GM12878 (cell line): ENCODE data around the gene PLIN3. TPM values are rescaled to one million over a fixed set of nuclear protein-coding genes. Genes with fewer than 3 reads are reported as not detected.
A peak's percentile ranks its signal among the peaks of the same experiment; 100 is the strongest.

Experiments used
- CBX5 ChIP-seq: sonication (generic); IDR thresholded peaks from 2 replicates; pipeline ENCODE4 v1.6.1; 2016; ENCODE audit warnings: low read depth, moderate library complexity, mild to moderate bottlenecking, inconsistent platforms
- CEBPB ChIP-seq, 2 experiments: fragments of 150-350 bp in 1 of 2; IDR thresholded peaks; 2 replicates each; pipeline ENCODE4 v1.6.1; 2012 to 2014; ENCODE audit warnings: low read depth in 2 of 2, low read length in 2 of 2, borderline replicate concordance in 1 of 2, inconsistent platforms in 1 of 2
- CHD4 ChIP-seq: fragments of 200-600 bp; sonication (generic); IDR thresholded peaks from 2 replicates; pipeline ENCODE4 v1.6.1; 2016; ENCODE audit warnings: mild to moderate bottlenecking
- DPF2 ChIP-seq: fragments of 450-650 bp; IDR thresholded peaks from 2 replicates; pipeline ENCODE4 v1.6.1; 2017; ENCODE audit warnings: mild to moderate bottlenecking
- GABPA ChIP-seq: IDR thresholded peaks from 2 replicates; pipeline ENCODE4 v1.6.1; 2014; ENCODE audit warnings: antibody characterized with exemption, low read depth, mild to moderate bottlenecking, inconsistent platforms
- HDGF ChIP-seq: fragments of 450-650 bp; IDR thresholded peaks from 2 replicates; pipeline ENCODE4 v1.6.1; 2016; ENCODE audit warnings: antibody characterized with exemption
- JUND ChIP-seq: IDR thresholded peaks from 2 replicates; pipeline ENCODE4 v1.6.1; 2012; ENCODE audit warnings: low read depth, mild to moderate bottlenecking, low read length, improper control_type of control experiment, moderate library complexity
- NFIC ChIP-seq: IDR thresholded peaks from 2 replicates; pipeline ENCODE4 v1.6.1; 2012; ENCODE audit warnings: low read depth, mild to moderate bottlenecking, inconsistent platforms, low read length, moderate library complexity
- PAX8 ChIP-seq: fragments of 450-650 bp; IDR thresholded peaks from 2 replicates; pipeline ENCODE4 v1.6.1; 2017; ENCODE audit warnings: mild to moderate bottlenecking, moderate library complexity
- POLR2AphosphoS2 ChIP-seq: IDR thresholded peaks from 2 replicates; pipeline ENCODE4 v1.6.1; 2011; ENCODE audit warnings: low read depth, mild to moderate bottlenecking, low read length, improper control_type of control experiment, moderate library complexity
- RBBP5 ChIP-seq: fragments of 200-600 bp; sonication (generic); conservative IDR thresholded peaks from 2 replicates; pipeline ENCODE4 v1.6.1; 2016
- RCOR1 ChIP-seq: conservative IDR thresholded peaks from 2 replicates; pipeline ENCODE4 v1.6.1; 2012; ENCODE audit warnings: low read depth, low read length, improper control_type of control experiment
- SMAD1 ChIP-seq: fragments of 450-650 bp; IDR thresholded peaks from 2 replicates; pipeline ENCODE4 v1.6.1; 2018; ENCODE audit warnings: mild to moderate bottlenecking, low read depth; ENCODE audit not compliant: partially characterized antibody
- YY1 ChIP-seq: IDR thresholded peaks from 2 replicates; pipeline ENCODE4 v1.6.1; 2011; ENCODE audit warnings: low read depth, mild to moderate bottlenecking, low read length
- ZNF622 ChIP-seq: fragments of 450-650 bp; IDR thresholded peaks from 2 replicates; pipeline ENCODE4 v1.6.1; 2017; ENCODE audit warnings: mild to moderate bottlenecking, inconsistent platforms
- ZZZ3 ChIP-seq: IDR thresholded peaks from 2 replicates; pipeline ENCODE4 v1.6.1; 2011; ENCODE audit warnings: low read depth; ENCODE audit not compliant: control insufficient read depth, insufficient read length
- polyA plus RNA-seq, 11 experiments: library from polyadenylated mRNA; depleted of rRNA in 4 of 11; unstranded in 6 of 11; stranded (reverse) in 5 of 11; fragments of >200 nt; fragmentation: Nextera tagmentation in 4 of 11; fragmentation: Illumina TruSeq in 1 of 11; extraction: Ambion mirVana in 4 of 11; extraction: Trizol in 1 of 11; gene quantifications; 1 replicate in 1 of 11; 2 replicates in 10 of 11; pipeline versions ENCODE4 v1.2.1 to v1.2.3, GENCODE V29; 2011 to 2016; ENCODE audit warnings: inconsistent platforms in 2 of 11, missing spikeins in 2 of 11, low read depth in 1 of 11
- total RNA-seq, 4 experiments: library from RNA; depleted of rRNA in 3 of 4; stranded (reverse); fragments of >200 nt in 3 of 4; fragmentation: Illumina TruSeq in 1 of 4; extraction: Trizol in 1 of 4; gene quantifications; 2 replicates each; pipeline versions ENCODE4 v1.2.1 to v1.2.3, GENCODE V29; 2013 to 2021
- TF ChIP-seq, protein P1 (sequence below): fragments of 450-650 bp; IDR thresholded peaks from 2 replicates; pipeline ENCODE4 v1.6.1; 2018; ENCODE audit warnings: mild to moderate bottlenecking, low read depth, moderate library complexity; ENCODE audit not compliant: partially characterized antibody
- TF ChIP-seq, protein P2 (sequence below): IDR thresholded peaks from 2 replicates; pipeline ENCODE4 v1.6.1; 2011; ENCODE audit warnings: mild to moderate bottlenecking, low read depth, low read length, moderate library complexity; ENCODE audit not compliant: insufficient replicate concordance
- TF ChIP-seq, protein P3 (sequence below): IDR thresholded peaks from 2 replicates; pipeline ENCODE4 v1.6.1; 2011; ENCODE audit warnings: borderline replicate concordance, low read depth, mild to moderate bottlenecking, moderate library complexity, mixed read lengths, low read length; ENCODE audit not compliant: insufficient read depth; ENCODE audit errors: extremely low read length
- TF ChIP-seq, protein P4 (sequence below): fragments of 450-650 bp; conservative IDR thresholded peaks from 2 replicates; pipeline ENCODE4 v1.6.1; 2017; ENCODE audit warnings: mild to moderate bottlenecking, moderate library complexity
- TF ChIP-seq, protein P5 (sequence below), 3 experiments: IDR thresholded peaks in 2 of 3; conservative IDR thresholded peaks in 1 of 3; 2 replicates each; pipeline ENCODE4 v1.5.1; 2011; ENCODE audit warnings: low read depth in 3 of 3, low read length in 3 of 3, mild to moderate bottlenecking in 3 of 3, control low read depth in 2 of 3, moderate library complexity in 2 of 3, inconsistent platforms in 1 of 3, mixed read lengths in 1 of 3; ENCODE audit not compliant: control insufficient read depth in 2 of 3, insufficient read depth in 1 of 3; ENCODE audit errors: extremely low read depth in 1 of 3

PLIN3 gene
- total and polyA plus RNA-seq, 10 of the 15 experiments (the other 5 are each of a cell fraction or from before 2014, with no cell fraction given), result 7.7 to 71.4 (median 66.8) TPM

DNA sequence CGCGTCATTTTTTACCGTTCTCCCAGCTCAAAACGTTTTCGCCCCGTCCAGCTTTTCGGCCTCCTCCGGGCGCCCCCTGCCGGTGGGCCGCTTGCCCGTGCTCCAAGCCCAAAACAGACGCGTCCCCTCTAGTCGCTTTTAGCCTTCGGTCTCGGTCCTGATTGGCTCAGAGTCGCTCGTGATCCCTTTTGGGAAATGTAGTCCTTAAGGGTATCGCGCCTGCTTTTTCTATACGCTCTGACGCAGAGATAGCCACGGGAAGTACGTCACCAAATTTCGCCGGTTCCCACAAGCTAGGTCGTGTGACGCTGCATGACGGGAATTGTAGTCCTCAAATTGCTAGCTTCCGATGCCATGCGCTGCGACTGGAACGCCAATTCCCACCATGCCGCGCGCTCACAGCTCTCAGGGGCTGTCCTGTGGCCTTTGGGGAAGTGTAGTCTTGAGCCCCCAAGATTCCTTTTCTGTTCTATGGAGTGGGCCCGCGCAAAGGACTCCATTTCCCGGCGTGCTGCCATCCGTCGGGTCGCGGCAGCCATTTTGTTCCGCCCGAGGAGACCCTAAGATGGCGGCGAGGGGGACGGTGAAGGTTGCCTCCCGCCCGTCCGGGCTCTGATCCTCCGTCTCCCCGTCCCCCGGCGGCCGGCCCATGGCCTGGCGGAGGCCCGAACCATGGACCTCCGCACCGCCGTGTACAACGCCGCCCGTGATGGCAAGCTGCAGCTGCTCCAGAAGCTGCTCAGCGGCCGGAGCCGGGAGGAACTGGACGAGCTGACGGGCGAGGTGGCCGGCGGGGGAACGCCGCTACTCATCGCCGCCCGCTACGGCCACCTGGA, 76.1 kb downstream of the PLIN3 start, which contains the start of gene FEM1A (continued):
- TF ChIP-seq, protein P1, sequence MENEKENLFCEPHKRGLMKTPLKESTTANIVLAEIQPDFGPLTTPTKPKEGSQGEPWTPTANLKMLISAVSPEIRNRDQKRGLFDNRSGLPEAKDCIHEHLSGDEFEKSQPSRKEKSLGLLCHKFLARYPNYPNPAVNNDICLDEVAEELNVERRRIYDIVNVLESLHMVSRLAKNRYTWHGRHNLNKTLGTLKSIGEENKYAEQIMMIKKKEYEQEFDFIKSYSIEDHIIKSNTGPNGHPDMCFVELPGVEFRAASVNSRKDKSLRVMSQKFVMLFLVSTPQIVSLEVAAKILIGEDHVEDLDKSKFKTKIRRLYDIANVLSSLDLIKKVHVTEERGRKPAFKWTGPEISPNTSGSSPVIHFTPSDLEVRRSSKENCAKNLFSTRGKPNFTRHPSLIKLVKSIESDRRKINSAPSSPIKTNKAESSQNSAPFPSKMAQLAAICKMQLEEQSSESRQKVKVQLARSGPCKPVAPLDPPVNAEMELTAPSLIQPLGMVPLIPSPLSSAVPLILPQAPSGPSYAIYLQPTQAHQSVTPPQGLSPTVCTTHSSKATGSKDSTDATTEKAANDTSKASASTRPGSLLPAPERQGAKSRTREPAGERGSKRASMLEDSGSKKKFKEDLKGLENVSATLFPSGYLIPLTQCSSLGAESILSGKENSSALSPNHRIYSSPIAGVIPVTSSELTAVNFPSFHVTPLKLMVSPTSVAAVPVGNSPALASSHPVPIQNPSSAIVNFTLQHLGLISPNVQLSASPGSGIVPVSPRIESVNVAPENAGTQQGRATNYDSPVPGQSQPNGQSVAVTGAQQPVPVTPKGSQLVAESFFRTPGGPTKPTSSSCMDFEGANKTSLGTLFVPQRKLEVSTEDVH, result peak; percentile 88
- TF ChIP-seq JUND, result no peak
- TF ChIP-seq SMAD1, result no peak
- TF ChIP-seq DPF2, result peak; percentile 56; the same call in 1 of the 2 replicates
- TF ChIP-seq RCOR1, result no peak
- no peak for TF ChIP-seq POLR2AphosphoS2
- TF ChIP-seq, protein P2, sequence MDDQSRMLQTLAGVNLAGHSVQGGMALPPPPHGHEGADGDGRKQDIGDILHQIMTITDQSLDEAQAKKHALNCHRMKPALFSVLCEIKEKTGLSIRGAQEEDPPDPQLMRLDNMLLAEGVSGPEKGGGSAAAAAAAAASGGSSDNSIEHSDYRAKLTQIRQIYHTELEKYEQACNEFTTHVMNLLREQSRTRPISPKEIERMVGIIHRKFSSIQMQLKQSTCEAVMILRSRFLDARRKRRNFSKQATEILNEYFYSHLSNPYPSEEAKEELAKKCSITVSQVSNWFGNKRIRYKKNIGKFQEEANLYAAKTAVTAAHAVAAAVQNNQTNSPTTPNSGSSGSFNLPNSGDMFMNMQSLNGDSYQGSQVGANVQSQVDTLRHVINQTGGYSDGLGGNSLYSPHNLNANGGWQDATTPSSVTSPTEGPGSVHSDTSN, result no peak
- TF ChIP-seq RBBP5, result no peak
- TF ChIP-seq, protein P3, sequence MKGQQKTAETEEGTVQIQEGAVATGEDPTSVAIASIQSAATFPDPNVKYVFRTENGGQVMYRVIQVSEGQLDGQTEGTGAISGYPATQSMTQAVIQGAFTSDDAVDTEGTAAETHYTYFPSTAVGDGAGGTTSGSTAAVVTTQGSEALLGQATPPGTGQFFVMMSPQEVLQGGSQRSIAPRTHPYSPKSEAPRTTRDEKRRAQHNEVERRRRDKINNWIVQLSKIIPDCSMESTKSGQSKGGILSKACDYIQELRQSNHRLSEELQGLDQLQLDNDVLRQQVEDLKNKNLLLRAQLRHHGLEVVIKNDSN, result peak; percentile 68
- TF ChIP-seq ZNF622, result no peak
- TF ChIP-seq CHD4, result no peak
- no peak for TF ChIP-seq NFIC
- peak; percentile 95 for TF ChIP-seq GABPA
- peak; percentile 100 for TF ChIP-seq YY1
- no peak for TF ChIP-seq PAX8
- TF ChIP-seq, protein P4, sequence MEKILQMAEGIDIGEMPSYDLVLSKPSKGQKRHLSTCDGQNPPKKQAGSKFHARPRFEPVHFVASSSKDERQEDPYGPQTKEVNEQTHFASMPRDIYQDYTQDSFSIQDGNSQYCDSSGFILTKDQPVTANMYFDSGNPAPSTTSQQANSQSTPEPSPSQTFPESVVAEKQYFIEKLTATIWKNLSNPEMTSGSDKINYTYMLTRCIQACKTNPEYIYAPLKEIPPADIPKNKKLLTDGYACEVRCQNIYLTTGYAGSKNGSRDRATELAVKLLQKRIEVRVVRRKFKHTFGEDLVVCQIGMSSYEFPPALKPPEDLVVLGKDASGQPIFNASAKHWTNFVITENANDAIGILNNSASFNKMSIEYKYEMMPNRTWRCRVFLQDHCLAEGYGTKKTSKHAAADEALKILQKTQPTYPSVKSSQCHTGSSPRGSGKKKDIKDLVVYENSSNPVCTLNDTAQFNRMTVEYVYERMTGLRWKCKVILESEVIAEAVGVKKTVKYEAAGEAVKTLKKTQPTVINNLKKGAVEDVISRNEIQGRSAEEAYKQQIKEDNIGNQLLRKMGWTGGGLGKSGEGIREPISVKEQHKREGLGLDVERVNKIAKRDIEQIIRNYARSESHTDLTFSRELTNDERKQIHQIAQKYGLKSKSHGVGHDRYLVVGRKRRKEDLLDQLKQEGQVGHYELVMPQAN, result peak; percentile 80
- no peak for TF ChIP-seq CBX5
- no peak for TF ChIP-seq CEBPB (IDR thresholded peaks at IDR 0.05; ENCODE audit: borderline replicate concordance in 1 of 2, low read depth in 2 of 2, low read length in 2 of 2)
- no peak; the same call in 1 of the 2 replicates for TF ChIP-seq HDGF
- no peak for TF ChIP-seq ZZZ3
- TF ChIP-seq, protein P5, sequence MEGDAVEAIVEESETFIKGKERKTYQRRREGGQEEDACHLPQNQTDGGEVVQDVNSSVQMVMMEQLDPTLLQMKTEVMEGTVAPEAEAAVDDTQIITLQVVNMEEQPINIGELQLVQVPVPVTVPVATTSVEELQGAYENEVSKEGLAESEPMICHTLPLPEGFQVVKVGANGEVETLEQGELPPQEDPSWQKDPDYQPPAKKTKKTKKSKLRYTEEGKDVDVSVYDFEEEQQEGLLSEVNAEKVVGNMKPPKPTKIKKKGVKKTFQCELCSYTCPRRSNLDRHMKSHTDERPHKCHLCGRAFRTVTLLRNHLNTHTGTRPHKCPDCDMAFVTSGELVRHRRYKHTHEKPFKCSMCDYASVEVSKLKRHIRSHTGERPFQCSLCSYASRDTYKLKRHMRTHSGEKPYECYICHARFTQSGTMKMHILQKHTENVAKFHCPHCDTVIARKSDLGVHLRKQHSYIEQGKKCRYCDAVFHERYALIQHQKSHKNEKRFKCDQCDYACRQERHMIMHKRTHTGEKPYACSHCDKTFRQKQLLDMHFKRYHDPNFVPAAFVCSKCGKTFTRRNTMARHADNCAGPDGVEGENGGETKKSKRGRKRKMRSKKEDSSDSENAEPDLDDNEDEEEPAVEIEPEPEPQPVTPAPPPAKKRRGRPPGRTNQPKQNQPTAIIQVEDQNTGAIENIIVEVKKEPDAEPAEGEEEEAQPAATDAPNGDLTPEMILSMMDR (IDR thresholded peaks at IDR 0.05 in 2 of 3, conservative IDR thresholded peaks at IDR 0.05 in 1 of 3; ENCODE audit: control insufficient read depth in 2 of 3, extremely low read depth in 1 of 3, insufficient read depth in 1 of 3, low read depth in 3 of 3, low read length in 3 of 3), result peak; percentile 98 to 99 (median 99); a peak in 5 of 6 replicates
